Neural crest cell (in vitro differentiated cells): Measurements from ENCODE around the gene MICU2. TPM values are rescaled to one million over a fixed set of nuclear protein-coding genes. Genes with fewer than 3 reads are reported as not detected.
A peak's percentile ranks its signal among the peaks of the same experiment; 100 is the strongest.

ENCODE experiments used
- DNase-seq: peaks from one replicate; pipeline ENCODE4 v3.0.0; 2021; ENCODE audit warnings: low read depth, mixed read lengths, low spot score
- H3K27ac Mint-ChIP-seq: one replicate; pipeline ENCODE4 v1.8.0; 2021; ENCODE audit warnings: mild to moderate bottlenecking, mixed read lengths; ENCODE audit not compliant: unreplicated experiment
- H3K27me3 Mint-ChIP-seq: 2 replicates; pipeline ENCODE4 v1.8.0; 2021; ENCODE audit warnings: low read depth, mild to moderate bottlenecking, mixed read lengths
- H3K36me3 Mint-ChIP-seq: 2 replicates; pipeline ENCODE4 v1.8.0; 2021; ENCODE audit warnings: low read depth, mild to moderate bottlenecking, mixed read lengths
- H3K4me1 Mint-ChIP-seq: 2 replicates; pipeline ENCODE4 v1.8.0; 2021; ENCODE audit warnings: mixed read lengths
- H3K4me3 Mint-ChIP-seq: one replicate; pipeline ENCODE4 v1.8.0; 2021; ENCODE audit warnings: mild to moderate bottlenecking, mixed read lengths
- H3K9me3 Mint-ChIP-seq: 2 replicates; pipeline ENCODE4 v1.8.0; 2021; ENCODE audit warnings: mixed read lengths
- CTCF ChIP-seq: fragments of 200-600 bp; sonication (generic); conservative IDR thresholded peaks from 2 replicates; pipeline ENCODE4 v1.5.0; 2021; ENCODE audit warnings: antibody characterized with exemption, mild to moderate bottlenecking
- total RNA-seq: library from RNA; stranded (reverse); gene quantifications from 2 replicates; pipeline ENCODE4 v1.2.1, GENCODE V29; 2021

The MICU2 gene
- total RNA-seq, 1 donor from 2014 or later = 34.1 TPM

- Mint-ChIP-seq H3K4me1 (peaks cover 21% of the 10 kb centered on the region), H3K9me3 (no peaks in the 10 kb centered on the region), H3K36me3 (no peaks in the 10 kb centered on the region)
Observed at GRCh38 chr13:21610687-21611086, 6.7 kb upstream of the MICU2 start.

DNA sequence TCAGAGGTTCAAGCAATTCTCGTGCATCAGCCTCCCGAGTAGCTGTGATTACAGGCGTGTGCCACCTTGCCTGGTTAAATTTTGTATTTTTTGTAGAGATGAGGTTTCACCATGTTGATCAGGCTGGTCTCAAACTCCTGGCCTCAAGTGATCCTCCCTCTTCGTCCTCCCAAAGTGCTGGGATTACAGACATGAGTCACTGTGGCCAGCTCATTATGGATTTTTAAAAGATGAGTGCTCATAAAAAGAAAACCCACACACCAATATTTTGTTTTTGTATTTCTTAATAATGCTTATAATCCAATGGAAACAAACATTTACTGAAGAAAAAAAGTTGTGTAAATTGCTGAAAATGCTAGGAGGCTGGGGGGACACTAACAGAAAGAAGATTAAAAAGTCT lies 5.0 kb upstream of the MICU2 start:
- peaks cover 28% of the 10 kb centered on the region for H3K4me1 Mint-ChIP-seq
- no peak for TF ChIP-seq CTCF
- DNase-seq = no peak
- H3K27ac Mint-ChIP-seq = no peak overlapping the region
- no peaks in the 10 kb centered on the region for H3K36me3 Mint-ChIP-seq
- H3K9me3 Mint-ChIP-seq = peaks cover 2% of the 10 kb centered on the region
- peaks cover 7% of the 10 kb centered on the region for H3K27me3 Mint-ChIP-seq
- no peak overlapping the region for H3K4me3 Mint-ChIP-seq

More at GRCh38 chr13:21610687-21611086, 6.7 kb upstream of the MICU2 start:
- no peak for TF ChIP-seq CTCF
- DNase-seq = no peak
- Mint-ChIP-seq H3K4me3 (no peak overlapping the region), H3K27me3 (peaks cover 4% of the 10 kb centered on the region), H3K27ac (no peak overlapping the region)

DNA sequence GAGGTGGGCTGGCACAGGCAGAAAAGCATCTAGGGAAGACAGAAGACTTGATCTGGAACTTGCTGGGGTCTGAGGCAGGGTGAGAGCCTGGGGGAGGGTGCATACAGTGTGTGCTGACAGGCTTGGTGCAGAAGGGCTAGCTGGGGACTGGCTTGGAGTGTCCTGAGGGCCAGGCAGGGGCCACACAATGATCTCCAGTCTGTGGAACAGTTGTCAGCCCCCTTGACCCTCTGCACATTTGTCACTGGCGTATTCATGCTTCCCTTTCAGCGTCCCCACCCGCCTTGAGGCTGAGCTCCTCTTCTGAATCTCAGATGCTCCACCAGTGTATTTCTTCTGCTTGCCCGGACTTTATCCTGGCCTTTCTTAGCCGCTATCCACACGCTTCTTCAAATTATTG lies 2.8 kb upstream of the MICU2 start:
- no peak for TF ChIP-seq CTCF
- Mint-ChIP-seq H3K27me3 (peaks cover 7% of the 10 kb centered on the region), H3K36me3 (no peaks in the 10 kb centered on the region), H3K4me1 (peaks cover 31% of the 10 kb centered on the region), H3K9me3 (peaks cover 2% of the 10 kb centered on the region), H3K4me3 (peak overlapping the region; percentile 21), H3K27ac (no peak overlapping the region)
- DNase-seq = no peak

GRCh38 chr13:21606251-21606650 lies 2.3 kb upstream of the MICU2 start:
- no peak for TF ChIP-seq CTCF
- H3K9me3 Mint-ChIP-seq = peaks cover 2% of the 10 kb centered on the region
- no peak overlapping the region for H3K4me3 Mint-ChIP-seq
- H3K27me3 Mint-ChIP-seq = peaks cover 7% of the 10 kb centered on the region
- H3K36me3 Mint-ChIP-seq = peaks cover 5% of the 10 kb centered on the region
- peaks cover 35% of the 10 kb centered on the region for H3K4me1 Mint-ChIP-seq
- no peak for DNase-seq
- H3K27ac Mint-ChIP-seq = no peak overlapping the region

- TF ChIP-seq CTCF = no peak
- Mint-ChIP-seq H3K4me3 (no peak overlapping the region), H3K4me1 (peaks cover 12% of the 10 kb centered on the region), H3K9me3 (peaks cover 10% of the 10 kb centered on the region), H3K36me3 (peaks cover 38% of the 10 kb centered on the region), H3K27me3 (no peaks in the 10 kb centered on the region), H3K27ac (no peak overlapping the region)
- DNase-seq = no peak
Observed at GRCh38 chr13:21596722-21597121, 7.2 kb downstream of the MICU2 start.

DNA sequence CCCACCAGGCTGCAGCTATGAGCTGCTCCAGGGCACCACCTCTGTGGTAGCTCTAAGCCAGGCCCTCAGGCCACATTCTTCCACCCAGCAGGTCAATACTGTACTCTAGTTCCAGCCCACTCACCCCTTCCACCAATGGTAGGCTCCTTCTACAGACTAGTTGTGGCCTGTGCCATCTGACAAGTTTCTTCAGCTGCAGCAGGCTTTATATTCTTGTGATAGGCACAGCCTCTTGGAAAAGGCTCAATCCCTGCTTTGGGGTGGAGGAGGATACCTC lies 8.5 kb downstream of the MICU2 start:
- Mint-ChIP-seq H3K4me3 (no peak overlapping the region), H3K36me3 (peaks cover 42% of the 10 kb centered on the region), H3K4me1 (peaks cover 4% of the 10 kb centered on the region), H3K27ac (no peak overlapping the region), H3K27me3 (no peaks in the 10 kb centered on the region), H3K9me3 (peaks cover 20% of the 10 kb centered on the region)
- no peak for TF ChIP-seq CTCF
- DNase-seq = no peak
